Activated CD8-positive, alpha-beta memory T cell treated with anti-CD3 and anti-CD28 coated beads, Interleukin-2, amount 50 U/mL, for 1 hour (primary cell): ENCODE results near the gene SHISA4.

ENCODE experiments used
- DNase-seq: peaks from one replicate; pipeline ENCODE4 v3.0.0-alpha.2; 2020; ENCODE audit errors: extremely low read depth

SHISA4 gene

GRCh38 chr1:201881617-201882016 is 7.1 kb upstream of the SHISA4 start:
- DNase-seq, result no peak

- DNase-seq, result no peak
Observed at GRCh38 chr1:201882665-201883132, 6.0 kb upstream of the SHISA4 start.

GRCh38 chr1:201883266-201883665 is 5.4 kb upstream of the SHISA4 start:
- DNase-seq, result no peak

- no peak for DNase-seq
Observed at GRCh38 chr1:201883786-201884185, 4.9 kb upstream of the SHISA4 start.

- DNase-seq, result no peak
Observed at GRCh38 chr1:201884425-201884824, 4.3 kb upstream of the SHISA4 start.

GRCh38 chr1:201885531-201886075 is 3.1 kb upstream of the SHISA4 start:
- DNase-seq, result no peak

GRCh38 chr1:201886103-201886885 is 2.4 kb upstream of the SHISA4 start:
- no peak for DNase-seq

GRCh38 chr1:201887116-201887866 is 1.4 kb upstream of the SHISA4 start:
- no peak for DNase-seq

GRCh38 chr1:201889090-201889968 is 631 bp downstream of the SHISA4 start:
- DNase-seq, result no peak

GRCh38 chr1:201890223-201890622 is 1.5 kb downstream of the SHISA4 start:
- DNase-seq, result no peak

GRCh38 chr1:201890806-201891450 is 2.2 kb downstream of the SHISA4 start:
- DNase-seq, result no peak

GRCh38 chr1:201891451-201892045 is 2.9 kb downstream of the SHISA4 start:
- DNase-seq, result no peak

GRCh38 chr1:201892211-201892610 is 3.5 kb downstream of the SHISA4 start:
- no peak for DNase-seq

GRCh38 chr1:201893431-201893830 is 4.7 kb downstream of the SHISA4 start:
- no peak for DNase-seq

GRCh38 chr1:201894343-201895119 is 5.8 kb downstream of the SHISA4 start:
- DNase-seq, result no peak

- DNase-seq, result no peak
Observed at GRCh38 chr1:201895120-201895665, 6.5 kb downstream of the SHISA4 start.

GRCh38 chr1:201895913-201896807 is 7.5 kb downstream of the SHISA4 start:
- DNase-seq, result peak; percentile 22

- no peak for DNase-seq
Observed at GRCh38 chr1:201896951-201897391, 8.3 kb downstream of the SHISA4 start.
